NT2/D1 (cell line): ENCODE measurements around the gene UGT2B10.
A peak's percentile ranks its signal among the peaks of the same experiment; 100 is the strongest.
"Not testable (repeated sequence)": the region's sequence is repeated elsewhere in the genome, so short reads cannot be mapped to it uniquely, and the experiment has no call there.

Experiments
- DNase-seq: peaks from one replicate; pipeline ENCODE4 v3.0.0-alpha.2; 2011; ENCODE audit warnings: low read depth, low spot score
- H3K27me3 ChIP-seq: 2 replicates; pipeline ENCODE4 v1.6.0; 2011; ENCODE audit warnings: mild to moderate bottlenecking; ENCODE audit not compliant: insufficient read length, insufficient read depth
- H3K36me3 ChIP-seq: 2 replicates; pipeline ENCODE4 v1.6.1; 2011; ENCODE audit warnings: mild to moderate bottlenecking, low read length, mixed read lengths; ENCODE audit not compliant: insufficient read depth, insufficient read length
- H3K4me1 ChIP-seq: 2 replicates; pipeline ENCODE4 v1.5.1; 2011; ENCODE audit not compliant: insufficient read depth, insufficient read length
- H3K4me3 ChIP-seq: 2 replicates; pipeline ENCODE4 v1.5.1; 2011; ENCODE audit warnings: low read depth; ENCODE audit not compliant: insufficient read length
- H3K9ac ChIP-seq: 2 replicates; pipeline ENCODE4 v1.6.0; 2011; ENCODE audit warnings: low read depth; ENCODE audit not compliant: insufficient read length
- H3K9me3 ChIP-seq: 2 replicates; pipeline ENCODE4 v1.5.1; 2011; ENCODE audit warnings: mild to moderate bottlenecking, low read length; ENCODE audit not compliant: insufficient read depth
- SUZ12 ChIP-seq: IDR thresholded peaks from 2 replicates; pipeline ENCODE4 v1.6.1; 2011; ENCODE audit not compliant: insufficient read length, insufficient read depth; ENCODE audit errors: extremely low read depth
- YY1 ChIP-seq: IDR thresholded peaks from 2 replicates; pipeline ENCODE4 v1.6.1; 2011; ENCODE audit not compliant: insufficient read length, insufficient read depth
- ZNF274 ChIP-seq: IDR thresholded peaks from 2 replicates; pipeline ENCODE4 v1.6.1; 2011; ENCODE audit warnings: mild to moderate bottlenecking, low read depth, low read length

UGT2B10 gene

GRCh38 chr4:68815617-68816409 lies at the start of gene UGT2B10:
Gene UGT2B10 (plus strand): TSS chr4:68815994. CDS start chr4:68816020, 26 bp downstream.
- not testable (repeated sequence) for H3K9me3 ChIP-seq, H3K9ac ChIP-seq, H3K36me3 ChIP-seq, H3K27me3 ChIP-seq, H3K4me3 ChIP-seq, DNase-seq, H3K4me1 ChIP-seq

- DNase-seq, H3K27me3 ChIP-seq, H3K9me3 ChIP-seq, H3K4me1 ChIP-seq, H3K4me3 ChIP-seq, H3K36me3 ChIP-seq, H3K9ac ChIP-seq: not testable (repeated sequence)
These were observed 44.0 kb upstream of the UGT2B10 start for GRCh38 chr4:68771836-68772235.

GRCh38 chr4:68773699-68774098 lies 42.1 kb upstream of the UGT2B10 start:
- no peaks in the 10 kb centered on the region for H3K4me1 ChIP-seq
- no peaks in the 10 kb centered on the region for H3K9me3 ChIP-seq
- no peak for DNase-seq
- no peak for TF ChIP-seq ZNF274
- TF ChIP-seq SUZ12, result no peak
- TF ChIP-seq YY1, result no peak
- no peak overlapping the region for H3K9ac ChIP-seq
- H3K4me3 ChIP-seq, result no peak overlapping the region
- H3K27me3 ChIP-seq, result no peaks in the 10 kb centered on the region
- H3K36me3 ChIP-seq, result no peaks in the 10 kb centered on the region

GRCh38 chr4:68780232-68780631 lies 35.6 kb upstream of the UGT2B10 start:
- Histone ChIP-seq H3K4me1 (no peaks in the 10 kb centered on the region), H3K9me3 (no peaks in the 10 kb centered on the region), H3K27me3 (no peaks in the 10 kb centered on the region), H3K36me3 (no peaks in the 10 kb centered on the region), H3K4me3 (no peak overlapping the region), H3K9ac (no peak overlapping the region)
- TF ChIP-seq SUZ12 (no peak), ZNF274 (no peak), YY1 (no peak)
- no peak for DNase-seq

GRCh38 chr4:68797048-68797447 lies 18.7 kb upstream of the UGT2B10 start:
- no peak for DNase-seq

GRCh38 chr4:68797618-68798017 lies 18.2 kb upstream of the UGT2B10 start:
- Histone ChIP-seq H3K4me3 (no peak overlapping the region), H3K9ac (no peak overlapping the region), H3K9me3 (no peaks in the 10 kb centered on the region), H3K27me3 (no peaks in the 10 kb centered on the region), H3K4me1 (no peaks in the 10 kb centered on the region), H3K36me3 (no peaks in the 10 kb centered on the region)
- TF ChIP-seq ZNF274, result no peak
- TF ChIP-seq SUZ12, result no peak
- TF ChIP-seq YY1, result no peak
- DNase-seq, result peak; percentile 16

More at GRCh38 chr4:68797048-68797447, 18.7 kb upstream of the UGT2B10 start:
- no peaks in the 10 kb centered on the region for H3K27me3 ChIP-seq
- H3K4me1 ChIP-seq, result no peaks in the 10 kb centered on the region
- H3K9me3 ChIP-seq, result no peaks in the 10 kb centered on the region
- H3K9ac ChIP-seq, result no peak overlapping the region
- H3K4me3 ChIP-seq, result no peak overlapping the region
- no peak for TF ChIP-seq YY1
- TF ChIP-seq SUZ12, result no peak
- no peaks in the 10 kb centered on the region for H3K36me3 ChIP-seq

GRCh38 chr4:68803013-68803412 lies 12.8 kb upstream of the UGT2B10 start:
- no peak overlapping the region for H3K4me3 ChIP-seq
- H3K9ac ChIP-seq, result no peak overlapping the region
- H3K4me1 ChIP-seq, result no peaks in the 10 kb centered on the region
- H3K27me3 ChIP-seq, result no peaks in the 10 kb centered on the region
- DNase-seq, result no peak
- H3K36me3 ChIP-seq, result no peaks in the 10 kb centered on the region
- TF ChIP-seq SUZ12 (no peak), ZNF274 (no peak), YY1 (no peak)
- peaks cover 9% of the 10 kb centered on the region; the same call in 1 of the 2 replicates for H3K9me3 ChIP-seq

- TF ChIP-seq YY1 (no peak), SUZ12 (no peak), ZNF274 (no peak)
These were observed 7.7 kb upstream of the UGT2B10 start for GRCh38 chr4:68808060-68808459.

More at GRCh38 chr4:68808060-68808459, 7.7 kb upstream of the UGT2B10 start:
- Histone ChIP-seq H3K4me3 (no peak overlapping the region), H3K9me3 (peaks cover 9% of the 10 kb centered on the region; the same call in 1 of the 2 replicates), H3K36me3 (no peaks in the 10 kb centered on the region), H3K27me3 (no peaks in the 10 kb centered on the region), H3K4me1 (no peaks in the 10 kb centered on the region), H3K9ac (no peak overlapping the region)
- no peak for DNase-seq
